NCI-H82 treated with DMSO at 0.1 percent for 48 hours (cell line): ENCODE results near the gene GRK4.
"Not testable (repeated sequence)": the region's sequence is repeated elsewhere in the genome, so short reads cannot be mapped to it uniquely, and the experiment has no call there.

Source experiments
- DNase-seq: peaks from one replicate; lab custom pipeline; 2025; ENCODE audit not compliant: unreplicated experiment; lab: John Stamatoyannopoulos, UW

The GRK4 gene

DNA sequence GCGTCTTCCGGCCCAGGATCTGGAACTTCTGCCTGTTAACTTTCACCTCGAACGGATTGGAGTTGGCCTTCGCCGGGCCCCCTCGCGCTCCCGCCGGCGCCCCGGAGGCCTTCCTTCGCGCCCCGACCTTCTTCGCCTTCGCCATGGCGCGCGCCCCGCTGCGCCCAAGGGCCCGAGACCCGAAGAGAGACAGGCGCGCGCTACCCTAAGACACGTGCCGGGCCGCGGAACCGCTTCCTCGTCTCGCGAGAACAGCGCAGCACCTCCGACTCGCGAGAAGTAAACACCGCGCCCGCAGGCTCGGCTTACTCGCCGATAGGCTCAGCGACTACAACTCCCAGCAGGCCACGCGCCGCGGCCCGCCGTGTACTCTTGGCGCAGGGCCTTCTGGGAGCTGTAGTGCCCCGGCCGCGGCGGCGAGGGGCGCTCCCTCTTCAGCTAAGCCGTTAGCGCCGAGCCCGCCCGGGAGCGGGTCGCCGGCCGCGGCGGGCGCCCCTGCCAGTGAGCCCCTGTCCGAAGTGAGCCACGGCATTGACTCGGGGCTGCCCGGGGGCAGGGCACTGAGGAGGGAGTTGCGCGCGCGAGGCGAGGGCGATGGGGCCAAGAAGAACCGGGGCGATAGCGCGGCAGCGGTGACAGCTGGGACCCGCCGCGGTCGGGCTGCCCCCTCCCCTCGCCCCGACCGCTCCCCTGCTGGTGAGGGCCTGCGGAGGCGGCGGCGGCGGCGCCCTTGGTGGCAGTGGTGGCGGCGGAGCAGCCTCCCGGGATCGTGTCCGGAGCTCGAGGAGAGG is at the start of gene GRK4, which contains the start of gene NOP14:
Gene GRK4, plus strand, starts transcription at position 397 of the 791 bp plus-strand sequence. CDS start 500 bp downstream, outside the sequence.
Gene NOP14, minus strand, starts transcription at position 232 of the 791 bp plus-strand sequence. Its CDS starts 87 bp downstream, at position 145.
- DNase-seq: peak; percentile 83

DNA sequence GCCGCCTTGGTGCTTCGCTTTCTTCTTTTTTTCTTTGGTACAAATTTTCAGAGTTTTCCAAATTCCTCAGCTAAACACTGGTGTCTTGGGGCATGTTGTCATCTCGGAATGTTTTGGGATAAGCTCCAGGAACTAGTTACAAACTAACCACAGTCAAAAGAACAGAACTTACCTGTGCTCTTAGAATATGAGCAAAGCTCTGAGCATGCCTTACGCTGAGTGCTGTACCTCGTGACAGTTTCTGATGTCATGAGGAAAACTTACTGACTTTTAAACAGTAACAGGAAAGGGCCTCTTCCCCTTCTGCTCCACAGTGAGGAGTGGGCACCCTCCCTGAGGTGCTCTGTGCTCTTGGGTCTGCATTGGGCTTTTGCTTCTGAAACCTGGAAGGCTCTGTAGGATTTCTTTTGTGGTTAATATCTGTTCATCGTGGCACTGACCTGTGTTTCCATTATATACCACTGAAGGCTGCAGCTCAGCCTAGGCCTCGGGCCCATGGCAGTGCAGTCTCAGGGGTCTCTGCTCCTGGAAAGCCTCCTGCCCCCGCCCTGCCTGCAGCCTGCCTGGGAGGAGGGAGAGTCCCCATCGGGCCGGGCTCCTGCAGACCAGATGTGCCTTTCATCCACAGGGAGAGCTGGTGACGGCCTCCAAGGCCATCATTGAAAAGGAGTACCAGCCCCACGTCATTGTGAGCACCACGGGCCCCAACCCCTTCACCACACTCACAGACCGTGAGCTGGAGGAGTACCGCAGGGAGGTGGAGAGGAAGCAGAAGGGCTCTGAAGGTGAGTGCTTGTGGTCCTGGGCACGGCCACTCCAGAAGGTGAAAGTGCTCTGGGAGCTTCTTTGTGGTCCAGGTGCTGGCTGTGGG is 48.9 kb upstream of the GRK4 start:
- DNase-seq: no peak

DNA sequence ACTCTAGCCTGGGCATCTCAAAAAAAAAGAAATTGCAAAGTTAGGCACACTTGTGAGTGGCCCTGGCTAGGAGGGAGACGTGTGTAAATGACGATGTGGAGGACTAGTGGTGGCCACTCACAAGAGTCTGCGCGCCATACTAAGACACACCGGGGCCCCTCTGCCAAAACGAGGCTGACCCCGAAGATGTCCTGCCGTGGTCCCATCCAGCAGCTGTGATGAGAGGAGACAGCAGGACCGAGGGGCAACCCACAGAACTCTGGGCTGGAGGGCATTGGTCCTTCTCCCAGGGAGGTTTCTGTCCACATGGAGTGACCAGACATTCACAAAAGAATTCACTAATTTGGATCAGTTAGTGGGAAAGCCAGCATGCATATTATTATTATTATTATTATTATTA is 47.6 kb upstream of the GRK4 start:
- no peak for DNase-seq

DNA sequence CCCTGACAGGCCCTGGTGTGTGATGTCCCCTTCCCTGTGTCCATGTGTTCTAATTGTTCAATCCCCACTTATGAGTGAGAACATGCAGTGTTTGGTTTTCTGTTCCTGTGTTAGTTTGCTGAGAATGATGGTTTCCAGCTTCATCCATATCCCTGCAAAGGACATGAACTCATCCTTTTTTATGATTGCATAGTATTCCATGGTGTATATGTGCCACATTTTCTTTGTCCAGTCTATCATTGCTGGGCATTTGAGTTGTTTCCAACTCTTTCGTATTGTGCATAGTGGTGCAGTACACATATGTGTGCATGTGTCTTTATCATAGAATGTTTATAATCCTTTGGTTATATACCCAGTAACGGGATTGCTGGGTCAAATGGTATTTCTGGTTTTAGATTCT is 46.7 kb upstream of the GRK4 start:
- DNase-seq: not testable (repeated sequence)

DNA sequence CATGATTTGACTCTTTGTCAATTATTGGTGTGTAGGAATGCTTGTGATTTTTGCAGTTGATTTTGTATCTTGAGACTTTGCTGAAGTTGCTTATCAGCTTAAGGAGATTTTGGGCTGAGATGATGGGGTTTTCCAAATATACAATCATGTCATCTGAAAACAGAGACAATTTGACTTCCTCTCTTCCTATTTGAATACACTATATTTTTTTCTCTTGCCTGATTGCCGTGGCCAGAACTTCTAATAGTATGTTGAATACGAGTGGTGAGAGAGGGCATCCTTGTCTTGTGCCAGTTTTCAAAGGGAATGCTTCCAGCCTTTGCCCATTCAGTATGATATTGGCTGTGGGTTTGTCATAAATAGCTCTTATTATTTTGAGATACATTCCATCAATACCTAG is 45.1 kb upstream of the GRK4 start:
- DNase-seq: not testable (repeated sequence)

DNA sequence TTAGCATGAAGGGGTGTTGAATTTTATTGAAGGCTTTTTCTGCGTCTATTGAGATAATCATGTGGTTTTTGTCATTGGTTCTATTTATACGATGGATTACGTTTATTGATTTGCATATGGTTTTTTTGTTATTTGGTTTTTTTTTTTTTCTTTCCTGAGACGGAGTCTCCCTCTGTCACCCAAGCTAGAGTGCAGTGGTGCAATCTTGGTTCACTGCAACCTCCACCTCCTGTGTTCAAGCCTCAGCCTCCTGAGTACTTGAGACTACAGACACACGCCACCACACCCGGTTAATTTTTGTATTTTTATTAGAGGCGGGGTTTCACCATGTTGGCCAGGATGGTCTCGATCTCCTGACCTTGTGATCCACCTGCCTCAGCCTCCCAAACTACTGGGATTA is 44.7 kb upstream of the GRK4 start:
- DNase-seq: not testable (repeated sequence)

DNA sequence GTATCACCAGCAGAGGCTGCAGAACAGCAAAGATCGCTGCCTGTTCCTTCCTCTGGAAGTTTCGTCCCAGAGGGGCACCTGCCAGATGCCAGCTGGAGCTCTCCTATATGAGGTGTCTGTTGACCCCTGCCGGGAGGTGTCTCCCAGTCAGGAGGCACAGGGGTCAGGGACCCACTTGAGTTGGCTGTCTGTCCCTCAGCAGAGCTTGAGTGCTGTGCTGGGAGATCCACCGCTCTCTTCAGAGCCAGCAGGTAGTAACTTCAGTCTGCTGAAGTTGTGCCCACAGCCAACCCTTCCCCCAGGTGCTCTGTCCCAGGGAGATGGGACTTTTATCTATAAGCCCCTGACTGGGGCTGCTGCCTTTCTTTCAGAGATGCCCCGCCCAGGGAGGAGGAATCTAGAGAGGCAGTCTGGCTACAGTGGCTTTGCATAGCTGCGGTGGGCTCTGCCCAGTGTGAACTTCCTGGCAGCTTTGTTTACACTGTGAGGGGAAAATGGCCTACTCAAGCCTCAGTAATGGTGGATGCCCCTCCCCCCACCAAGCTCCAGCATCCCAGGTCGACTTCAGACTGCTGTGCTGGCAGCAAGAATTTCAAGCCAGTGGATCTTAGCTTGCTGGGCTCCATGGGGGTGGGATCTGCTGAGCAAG is 40.8 kb upstream of the GRK4 start:
- not testable (repeated sequence) for DNase-seq

DNA sequence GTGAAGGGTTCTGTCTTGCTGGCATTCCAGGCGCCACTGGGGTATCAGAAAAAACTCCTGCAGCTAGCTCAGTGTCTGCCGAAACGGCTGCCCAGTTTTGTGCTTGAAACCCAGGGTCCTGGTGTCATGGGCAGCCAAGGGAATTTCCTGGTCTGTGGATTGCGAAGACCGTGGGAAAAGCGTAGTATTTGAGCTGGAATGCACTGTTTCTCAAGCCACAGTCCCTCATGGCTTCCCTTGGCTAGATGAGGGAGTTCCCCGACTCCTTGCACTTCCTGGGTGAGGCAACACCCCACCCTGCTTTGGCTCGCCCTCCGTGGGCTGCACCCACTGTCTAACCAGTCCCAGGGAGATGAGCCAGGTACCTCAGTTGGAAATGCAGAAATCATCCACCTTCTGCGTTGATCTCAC is 40.2 kb upstream of the GRK4 start:
- DNase-seq: no peak

DNA sequence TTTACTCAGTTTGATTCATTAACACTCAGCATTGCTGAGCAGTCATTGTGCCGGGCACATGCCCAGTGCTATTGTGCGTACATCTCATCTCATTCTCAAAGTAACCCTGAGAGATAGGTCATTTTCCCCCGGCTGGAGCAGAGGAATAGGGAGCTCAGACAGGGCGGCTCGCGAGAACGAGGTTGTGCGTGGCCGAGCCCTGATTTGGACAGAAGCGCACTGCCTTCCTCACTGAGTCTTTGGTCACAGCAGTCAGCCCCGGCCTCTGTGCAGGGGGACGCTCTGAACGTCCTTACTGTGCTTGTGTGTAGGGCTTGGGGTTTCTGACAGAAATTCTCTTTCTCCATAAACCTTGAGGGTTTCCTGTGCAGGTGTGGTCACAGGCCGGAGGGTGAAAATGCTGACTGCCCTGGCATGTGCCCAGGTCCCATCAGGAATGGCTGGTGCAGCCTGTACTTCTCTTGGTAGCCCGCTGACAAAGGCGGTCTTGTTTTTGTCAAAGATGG is 39.6 kb upstream of the GRK4 start:
- DNase-seq: no peak

DNA sequence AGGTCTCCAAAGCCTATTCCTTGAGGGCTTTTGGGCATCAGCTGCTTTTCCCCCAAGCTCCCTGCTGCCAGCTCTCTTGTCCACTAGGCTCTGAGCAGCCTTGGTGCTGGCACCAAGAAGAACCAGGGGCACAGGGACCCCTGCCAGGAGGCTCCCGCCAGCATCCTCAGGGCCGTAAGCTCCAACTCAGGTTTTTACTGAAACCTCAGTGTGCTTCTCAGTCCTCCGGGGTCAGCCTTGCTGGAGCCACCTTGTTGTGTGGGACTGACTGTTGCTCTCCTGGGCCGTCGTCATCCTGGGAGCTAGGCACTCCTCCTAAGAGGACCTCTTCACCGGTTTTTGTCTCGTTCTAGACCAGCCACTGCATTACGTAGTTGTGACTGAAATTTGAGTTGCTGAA is 39.1 kb upstream of the GRK4 start:
- DNase-seq: no peak

DNA sequence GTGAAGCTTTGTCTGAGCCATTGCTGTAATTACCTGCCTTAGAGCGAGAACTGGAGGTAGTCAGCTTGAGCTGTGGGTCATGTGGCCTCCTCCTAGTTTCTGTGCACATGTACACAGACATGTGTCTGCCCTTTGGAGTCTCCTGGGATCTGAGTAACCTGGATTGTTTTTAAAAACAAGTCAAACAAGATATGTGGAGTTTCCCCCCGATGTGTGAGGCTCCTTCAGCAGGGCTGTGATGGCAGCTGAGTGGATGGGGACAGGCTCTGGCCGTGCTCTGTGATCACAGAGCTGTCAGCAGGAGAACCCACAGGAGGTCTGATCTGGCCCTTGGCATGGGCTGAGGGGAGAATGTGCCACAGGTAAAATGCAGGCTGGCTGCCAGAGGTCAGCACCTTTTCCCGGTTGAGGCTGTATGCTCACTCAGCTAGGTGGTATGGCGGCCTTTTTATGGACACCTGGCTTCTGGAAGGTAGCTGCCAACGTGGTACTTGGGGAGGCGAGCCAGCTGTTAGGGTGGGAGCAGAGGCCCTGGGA is 38.5 kb upstream of the GRK4 start:
- no peak for DNase-seq

DNA sequence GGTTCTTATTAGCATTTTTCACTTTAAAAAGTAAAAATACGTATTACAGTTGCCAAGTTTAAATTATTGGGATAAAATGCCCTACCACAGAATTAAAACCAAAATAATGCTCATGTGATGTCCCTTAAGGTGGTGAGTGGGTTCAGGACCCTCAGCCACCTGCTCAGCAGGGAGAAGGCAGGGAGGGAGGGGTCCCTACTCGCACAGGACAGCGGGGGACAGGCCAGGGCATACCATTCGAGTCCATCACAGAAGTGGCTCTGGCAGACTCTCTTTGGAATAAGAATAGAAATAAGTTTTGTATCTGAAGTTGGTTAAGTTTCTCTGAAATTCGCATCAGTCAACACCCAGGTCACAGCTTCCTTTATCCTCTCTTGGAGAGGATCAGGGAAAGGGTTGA is 37.9 kb upstream of the GRK4 start:
- DNase-seq: no peak

DNA sequence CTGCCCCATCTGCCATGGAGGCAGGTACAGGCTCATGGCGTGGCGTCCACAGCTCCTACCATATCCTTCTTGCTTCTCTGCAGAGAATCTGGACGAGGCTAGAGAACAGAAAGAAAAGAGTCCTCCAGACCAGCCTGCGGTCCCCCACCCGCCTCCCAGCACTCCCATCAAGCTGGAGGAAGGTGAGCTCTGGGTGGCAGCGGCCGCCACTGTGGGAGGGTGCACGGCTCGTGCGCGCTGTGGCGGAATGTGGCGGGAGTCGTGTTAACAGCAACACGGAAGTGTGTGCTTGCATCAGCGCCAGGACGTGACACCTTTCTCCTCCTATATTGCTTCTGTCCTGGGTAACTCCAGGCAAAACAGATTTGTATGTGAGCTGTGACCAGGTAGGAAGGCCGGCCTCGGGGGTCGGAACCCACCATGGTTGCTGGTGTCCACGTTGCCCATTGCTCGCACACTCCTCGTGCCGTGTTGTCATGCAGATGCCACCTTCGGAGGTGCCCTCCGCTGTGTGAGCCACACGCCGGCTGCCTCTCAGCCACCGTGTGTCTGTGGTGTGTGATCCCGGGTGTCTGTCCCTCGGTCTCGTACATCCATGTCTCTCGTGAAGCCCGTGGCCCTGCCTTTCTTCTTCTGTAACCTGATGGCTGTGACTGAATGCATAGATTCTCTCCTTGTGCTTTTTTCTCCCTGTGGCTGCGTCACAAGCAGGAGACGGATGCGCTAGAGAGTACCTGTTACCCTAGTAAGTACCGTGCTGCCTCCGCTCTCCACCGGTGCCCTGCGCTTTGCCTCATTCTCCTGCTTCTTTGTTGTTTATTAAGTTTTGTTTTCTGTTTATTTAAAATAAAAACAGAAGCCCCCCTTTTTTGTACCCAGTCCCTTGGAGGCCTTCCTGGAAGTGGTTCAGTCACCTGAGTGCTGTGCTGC is 37.2 kb upstream of the GRK4 start:
- DNase-seq: no peak

DNA sequence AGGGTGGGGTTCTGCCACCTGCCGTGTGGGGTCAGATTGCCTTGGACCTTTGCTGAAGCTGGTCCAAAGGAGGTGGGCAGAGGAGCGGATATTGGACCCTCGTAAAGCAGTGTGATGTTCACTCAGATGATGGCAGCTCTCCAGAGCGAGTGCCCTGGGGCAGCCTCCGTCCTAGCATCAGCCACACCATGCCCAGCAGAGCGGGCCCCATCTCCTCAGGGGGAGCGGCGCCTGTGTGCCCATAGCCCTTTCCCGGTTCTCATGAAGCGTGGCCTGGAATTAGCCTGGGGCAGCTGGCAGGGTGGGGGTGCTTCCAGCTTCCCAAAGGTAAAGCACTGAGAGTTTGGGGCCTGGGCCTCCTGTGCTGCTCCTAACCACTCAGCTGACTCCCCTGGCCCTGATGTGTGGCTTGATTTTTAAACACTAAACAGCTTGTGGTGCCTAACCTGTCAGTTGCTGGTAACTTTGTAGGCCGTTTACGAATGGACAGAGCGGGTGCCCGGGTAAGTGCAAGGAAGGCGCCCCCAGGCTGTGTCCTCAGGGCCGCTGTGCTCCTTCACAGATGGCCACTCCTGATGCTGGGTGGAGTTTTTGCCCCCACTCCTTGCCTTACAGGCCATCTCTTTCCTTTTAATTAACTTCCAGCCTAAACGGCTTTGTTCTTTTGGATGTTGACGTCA is 36.2 kb upstream of the GRK4 start:
- DNase-seq: no peak

DNA sequence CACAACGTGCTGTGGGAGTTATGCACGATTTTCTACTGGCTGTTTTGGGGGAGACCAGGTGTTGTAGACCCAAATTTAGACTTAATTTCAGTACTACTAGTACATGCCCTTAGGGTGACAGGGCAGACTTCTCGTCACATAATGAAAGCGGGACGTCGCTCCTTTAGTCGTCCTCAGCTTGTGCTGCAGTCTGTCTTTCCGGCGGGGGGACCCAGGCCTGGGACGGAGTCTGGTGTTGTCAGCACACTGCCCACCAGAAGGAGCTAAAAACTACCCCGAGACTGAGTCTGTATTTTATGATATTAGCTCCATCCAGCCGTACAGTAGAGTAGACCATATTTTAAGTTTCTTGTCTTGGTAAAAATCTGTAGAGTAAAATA is 35.7 kb upstream of the GRK4 start:
- no peak for DNase-seq

DNA sequence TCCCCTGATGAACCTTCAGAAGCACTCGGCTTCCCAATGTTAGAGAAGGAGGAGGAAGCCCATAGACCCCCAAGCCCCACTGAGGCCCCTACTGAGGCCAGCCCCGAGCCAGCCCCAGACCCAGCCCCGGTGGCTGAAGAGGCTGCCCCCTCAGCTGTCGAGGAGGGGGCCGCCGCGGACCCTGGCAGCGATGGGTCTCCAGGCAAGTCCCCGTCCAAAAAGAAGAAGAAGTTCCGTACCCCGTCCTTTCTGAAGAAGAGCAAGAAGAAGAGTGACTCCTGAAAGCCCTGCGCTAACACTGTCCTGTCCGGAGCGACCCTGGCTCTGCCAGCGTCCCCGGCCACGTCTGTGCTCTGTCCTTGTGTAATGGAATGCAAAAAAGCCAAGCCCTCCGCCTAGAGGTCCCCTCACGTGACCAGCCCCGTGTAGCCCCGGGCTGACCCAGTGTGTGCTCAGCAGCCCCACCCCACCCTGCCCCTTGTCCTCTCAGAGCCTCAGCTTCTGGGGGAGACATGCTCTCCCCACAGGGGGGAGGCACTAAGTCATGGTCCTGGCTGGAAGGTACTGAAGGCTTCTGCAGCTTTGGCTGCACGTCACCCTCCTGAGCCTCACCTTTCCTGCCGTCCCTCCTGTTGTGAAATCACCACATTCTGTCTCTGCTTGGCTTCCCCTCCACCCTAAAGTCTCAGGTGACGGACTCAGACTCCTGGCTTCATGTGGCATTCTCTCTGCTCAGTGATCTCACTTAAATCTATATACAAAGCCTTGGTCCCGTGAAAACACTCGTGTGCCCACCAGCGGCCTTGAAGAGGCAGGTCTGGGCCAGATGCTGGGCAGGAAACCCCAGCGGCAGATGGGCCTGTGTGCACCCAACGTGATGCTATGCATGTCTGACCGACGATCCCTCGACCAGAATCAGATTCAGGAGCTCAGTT is 34.9 kb upstream of the GRK4 start:
- no peak for DNase-seq

DNA sequence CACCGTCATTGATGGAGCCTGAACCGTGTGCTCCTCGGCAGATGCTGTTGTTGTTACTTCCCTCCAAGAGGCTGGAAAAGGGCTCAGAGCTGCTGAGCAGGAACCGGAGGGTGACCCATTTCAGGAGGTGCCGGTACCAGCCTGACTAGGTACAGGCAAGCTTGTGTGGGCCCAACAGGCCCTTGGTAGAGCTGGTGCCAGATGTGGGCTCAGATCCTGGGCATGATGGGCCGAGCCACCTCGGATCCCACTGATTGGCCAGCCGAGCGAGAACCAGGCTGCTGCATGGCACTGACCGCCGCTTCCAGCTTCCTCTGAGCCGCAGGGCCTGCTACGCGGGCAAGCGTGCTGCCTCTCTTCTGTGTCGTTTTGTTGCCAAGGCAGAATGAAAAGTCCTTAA is 33.9 kb upstream of the GRK4 start:
- no peak for DNase-seq

DNA sequence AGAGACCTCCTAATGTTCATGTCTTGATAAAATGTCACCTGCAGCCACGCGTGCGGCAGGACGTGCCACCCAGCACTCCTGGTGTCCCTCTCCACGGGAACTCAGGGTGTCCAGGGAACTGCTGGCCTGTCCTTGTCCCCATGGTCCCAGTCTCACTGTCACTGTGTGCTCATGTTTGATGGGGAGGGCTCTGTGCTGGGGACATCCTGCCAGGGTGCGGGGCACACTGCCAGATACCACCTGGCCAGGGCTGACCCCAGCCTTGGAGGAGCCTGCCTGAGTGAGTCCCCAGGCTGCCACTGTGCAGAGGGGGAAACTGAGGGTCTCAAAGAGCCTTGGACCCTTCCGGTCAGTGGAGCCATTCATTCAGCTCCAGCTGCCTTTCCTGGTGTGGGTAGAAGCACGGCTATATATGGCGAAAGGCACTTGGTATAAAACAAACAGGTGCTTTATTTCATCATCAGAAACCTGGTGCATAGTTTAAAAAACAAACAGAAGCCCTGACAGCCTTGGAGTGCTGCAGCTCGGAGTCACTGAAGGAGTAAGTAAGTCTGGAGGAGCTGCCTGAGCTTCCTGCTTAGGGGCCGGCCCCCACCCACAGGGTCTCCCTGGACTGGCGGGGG is 33.1 kb upstream of the GRK4 start:
- no peak for DNase-seq
